ENCODE results near the gene OR5J2.

- no peak for TF ChIP-seq CTCF (IDR thresholded peaks at IDR 0.05)
- no peak for TF ChIP-seq POLR2A (IDR thresholded peaks at IDR 0.05)
These were observed 12.2 kb downstream of the OR5J2 start for GRCh38 chr11:56188602-56189001.

All from esophagus squamous epithelium (tissue), 4 donors.